Activated naive CD8-positive, alpha-beta T cell treated with anti-CD3 and anti-CD28 coated beads, Interleukin-2, amount 10 ng/mL, durations not matched to agents 7 days and 5 days (primary cell): ENCODE measurements around the gene F13A1. TPM values are rescaled to one million over a fixed set of nuclear protein-coding genes. Genes with fewer than 3 reads are reported as not detected.

Experiments
- ATAC-seq: fragments of 150-1000 bp; cut with Tn5 transposase; one replicate; pipeline ENCODE4 v1.10.0; 2021; ENCODE audit warnings: low read depth, moderate library complexity
- POLR2A ChIA-PET: fragments of 350-600 bp; sonication (Branson Sonifier 250); formaldehyde crosslinking; loops from one replicate; lab custom pipeline; 2021; ENCODE audit warnings: antibody characterized with exemption; lab: Charles Lee
- DNase-seq: peaks from one replicate; pipeline ENCODE4 v3.0.0; 2021
- H3K27ac Mint-ChIP-seq: one replicate; pipeline ENCODE4 v1.8.0; 2022; ENCODE audit warnings: mild to moderate bottlenecking, mixed read lengths
- H3K27me3 Mint-ChIP-seq: one replicate; pipeline ENCODE4 v1.8.0; 2022; ENCODE audit warnings: mild to moderate bottlenecking, moderate library complexity, mixed read lengths
- H3K36me3 Mint-ChIP-seq: one replicate; pipeline ENCODE4 v1.8.0; 2021; ENCODE audit warnings: mild to moderate bottlenecking, mixed read lengths
- H3K4me1 Mint-ChIP-seq: one replicate; pipeline ENCODE4 v1.8.0; 2021; ENCODE audit warnings: mixed read lengths
- H3K4me3 Mint-ChIP-seq: one replicate; pipeline ENCODE4 v1.8.0; 2022; ENCODE audit warnings: mild to moderate bottlenecking, moderate library complexity, mixed read lengths
- H3K9me3 Mint-ChIP-seq: one replicate; pipeline ENCODE4 v1.8.0; 2021; ENCODE audit warnings: mixed read lengths
- total RNA-seq, 2 experiments: library from RNA; stranded (reverse); gene quantifications; one replicate each; pipeline ENCODE4 v1.2.3, GENCODE V29; 2021

Gene F13A1
- total RNA-seq, 2 experiments from 2014 or later: 0.25 to 0.34 TPM

GRCh38 chr6:6219716-6220115 is 100.7 kb downstream of the F13A1 start:
- ATAC-seq (no peak), DNase-seq (no peak)
- Mint-ChIP-seq H3K4me3 (no peak overlapping the region), H3K36me3 (no peaks in the 10 kb centered on the region), H3K27ac (no peak overlapping the region), H3K9me3 (peaks cover 1% of the 10 kb centered on the region), H3K27me3 (peaks cover 11% of the 10 kb centered on the region), H3K4me1 (no peaks in the 10 kb centered on the region)
- POLR2A ChIA-PET: no interaction called here

- Mint-ChIP-seq H3K9me3 (no peaks in the 10 kb centered on the region), H3K4me3 (no peak overlapping the region), H3K27ac (no peak overlapping the region), H3K27me3 (peaks cover 11% of the 10 kb centered on the region), H3K36me3 (no peaks in the 10 kb centered on the region), H3K4me1 (no peaks in the 10 kb centered on the region)
- DNase-seq: no peak
- no peak for ATAC-seq
- POLR2A ChIA-PET: no interaction called here
Observed at GRCh38 chr6:6218759-6219085, 101.7 kb downstream of the F13A1 start.

GRCh38 chr6:6217855-6218758 is 102.4 kb downstream of the F13A1 start:
- ATAC-seq (no peak), DNase-seq (no peak)
- H3K4me1 Mint-ChIP-seq: no peaks in the 10 kb centered on the region
- H3K27ac Mint-ChIP-seq: no peak overlapping the region
- H3K27me3 Mint-ChIP-seq: peaks cover 7% of the 10 kb centered on the region
- POLR2A ChIA-PET: no interaction called here
- H3K36me3 Mint-ChIP-seq: no peaks in the 10 kb centered on the region
- H3K4me3 Mint-ChIP-seq: no peak overlapping the region
- H3K9me3 Mint-ChIP-seq: no peaks in the 10 kb centered on the region

GRCh38 chr6:6210994-6211393 is 109.5 kb downstream of the F13A1 start:
- POLR2A ChIA-PET: no interaction called here
- H3K27me3 Mint-ChIP-seq: peaks cover 2% of the 10 kb centered on the region
- no peaks in the 10 kb centered on the region for H3K36me3 Mint-ChIP-seq
- no peaks in the 10 kb centered on the region for H3K4me1 Mint-ChIP-seq
- H3K9me3 Mint-ChIP-seq: peaks cover 5% of the 10 kb centered on the region
- no peak overlapping the region for H3K4me3 Mint-ChIP-seq
- H3K27ac Mint-ChIP-seq: no peak overlapping the region
- DNase-seq: no peak
- ATAC-seq: no peak

- Mint-ChIP-seq H3K27me3 (peaks cover 14% of the 10 kb centered on the region), H3K27ac (no peak overlapping the region), H3K4me3 (no peak overlapping the region), H3K4me1 (no peaks in the 10 kb centered on the region), H3K9me3 (peaks cover 2% of the 10 kb centered on the region), H3K36me3 (no peaks in the 10 kb centered on the region)
- ATAC-seq: no peak
- POLR2A ChIA-PET: no interaction called here
- no peak for DNase-seq
Observed at GRCh38 chr6:6202886-6203285, 117.6 kb downstream of the F13A1 start.

- POLR2A ChIA-PET: no interaction called here
- H3K27ac Mint-ChIP-seq: no peak overlapping the region
- H3K4me1 Mint-ChIP-seq: no peaks in the 10 kb centered on the region
- no peaks in the 10 kb centered on the region for H3K36me3 Mint-ChIP-seq
- no peak for ATAC-seq
- no peaks in the 10 kb centered on the region for H3K9me3 Mint-ChIP-seq
- H3K27me3 Mint-ChIP-seq: peaks cover 12% of the 10 kb centered on the region
- no peak for DNase-seq
- no peak overlapping the region for H3K4me3 Mint-ChIP-seq
Observed at GRCh38 chr6:6201200-6201599, 119.3 kb downstream of the F13A1 start.

- POLR2A ChIA-PET: no interaction called here
- no peak overlapping the region for H3K4me3 Mint-ChIP-seq
- H3K36me3 Mint-ChIP-seq: no peaks in the 10 kb centered on the region
- ATAC-seq: no peak
- H3K9me3 Mint-ChIP-seq: no peaks in the 10 kb centered on the region
- no peak for DNase-seq
- H3K27ac Mint-ChIP-seq: no peak overlapping the region
- H3K27me3 Mint-ChIP-seq: peaks cover 10% of the 10 kb centered on the region
- H3K4me1 Mint-ChIP-seq: no peaks in the 10 kb centered on the region
Observed at GRCh38 chr6:6199678-6200077, 120.8 kb downstream of the F13A1 start.

- H3K36me3 Mint-ChIP-seq: no peaks in the 10 kb centered on the region
- H3K27me3 Mint-ChIP-seq: peaks cover 5% of the 10 kb centered on the region
- no peaks in the 10 kb centered on the region for H3K4me1 Mint-ChIP-seq
- POLR2A ChIA-PET: no interaction called here
- DNase-seq (no peak), ATAC-seq (no peak)
- no peak overlapping the region for H3K4me3 Mint-ChIP-seq
- H3K27ac Mint-ChIP-seq: no peak overlapping the region
- no peaks in the 10 kb centered on the region for H3K9me3 Mint-ChIP-seq
Observed at GRCh38 chr6:6196762-6197161, 123.7 kb downstream of the F13A1 start.

GRCh38 chr6:6195080-6195479 is 125.4 kb downstream of the F13A1 start:
- POLR2A ChIA-PET: no interaction called here
- Mint-ChIP-seq H3K27me3 (peaks cover 2% of the 10 kb centered on the region), H3K9me3 (no peaks in the 10 kb centered on the region), H3K4me3 (no peak overlapping the region), H3K36me3 (no peaks in the 10 kb centered on the region), H3K27ac (no peak overlapping the region), H3K4me1 (no peaks in the 10 kb centered on the region)
- ATAC-seq (no peak), DNase-seq (no peak)

GRCh38 chr6:6193221-6193745 is 127.2 kb downstream of the F13A1 start:
- peaks cover 2% of the 10 kb centered on the region for H3K27me3 Mint-ChIP-seq
- H3K4me1 Mint-ChIP-seq: no peaks in the 10 kb centered on the region
- ATAC-seq (no peak), DNase-seq (no peak)
- H3K27ac Mint-ChIP-seq: no peak overlapping the region
- H3K9me3 Mint-ChIP-seq: no peaks in the 10 kb centered on the region
- no peak overlapping the region for H3K4me3 Mint-ChIP-seq
- POLR2A ChIA-PET: no interaction called here
- H3K36me3 Mint-ChIP-seq: no peaks in the 10 kb centered on the region

GRCh38 chr6:6191909-6192308 is 128.6 kb downstream of the F13A1 start:
- Mint-ChIP-seq H3K27me3 (peaks cover 2% of the 10 kb centered on the region), H3K4me1 (no peaks in the 10 kb centered on the region), H3K27ac (no peak overlapping the region), H3K9me3 (no peaks in the 10 kb centered on the region), H3K4me3 (no peak overlapping the region), H3K36me3 (no peaks in the 10 kb centered on the region)
- DNase-seq: no peak
- no peak for ATAC-seq
- POLR2A ChIA-PET: no interaction called here

- Mint-ChIP-seq H3K4me3 (no peak overlapping the region), H3K36me3 (no peaks in the 10 kb centered on the region), H3K27me3 (peaks cover 2% of the 10 kb centered on the region), H3K27ac (no peak overlapping the region), H3K4me1 (no peaks in the 10 kb centered on the region), H3K9me3 (no peaks in the 10 kb centered on the region)
- POLR2A ChIA-PET: no interaction called here
- DNase-seq (no peak), ATAC-seq (no peak)
Observed at GRCh38 chr6:6191476-6191875, 129.0 kb downstream of the F13A1 start.

- Mint-ChIP-seq H3K4me3 (no peak overlapping the region), H3K4me1 (no peaks in the 10 kb centered on the region), H3K27ac (no peak overlapping the region), H3K9me3 (no peaks in the 10 kb centered on the region), H3K36me3 (no peaks in the 10 kb centered on the region), H3K27me3 (peaks cover 9% of the 10 kb centered on the region)
- POLR2A ChIA-PET: no interaction called here
- no peak for ATAC-seq
- DNase-seq: no peak
Observed at GRCh38 chr6:6180684-6181083, 139.8 kb downstream of the F13A1 start.

GRCh38 chr6:6179858-6180623 is 140.4 kb downstream of the F13A1 start:
- Mint-ChIP-seq H3K36me3 (no peaks in the 10 kb centered on the region), H3K9me3 (no peaks in the 10 kb centered on the region), H3K27ac (no peak overlapping the region), H3K4me3 (no peak overlapping the region), H3K27me3 (peaks cover 9% of the 10 kb centered on the region), H3K4me1 (no peaks in the 10 kb centered on the region)
- DNase-seq: no peak
- POLR2A ChIA-PET: no interaction called here
- no peak for ATAC-seq
